GM12892 (cell line): ENCODE measurements around the gene PARL.

Source experiments
- POLR2A ChIP-seq: IDR thresholded peaks from 2 replicates; pipeline ENCODE4 v1.6.1; 2011; ENCODE audit warnings: low read depth, low read length, control low read depth
- TAF1 ChIP-seq: IDR thresholded peaks from 2 replicates; pipeline ENCODE4 v1.6.1; 2011; ENCODE audit warnings: low read depth, mild to moderate bottlenecking, control low read depth, low read length, borderline replicate concordance

GRCh38 chr3:183792976-183793375, 91.7 kb downstream of the PARL start:
- no peak for TF ChIP-seq POLR2A
- TF ChIP-seq TAF1: no peak
